CD4-positive, alpha-beta T cell treated with Interleukin-4 for 1 hour (primary cell): ENCODE results near the gene RRBP1.

ENCODE experiments used
- DNase-seq, 2 donors: peaks; one replicate each; pipeline ENCODE4 v3.0.0-alpha.2; 2020 to 2022

The RRBP1 gene

GRCh38 chr20:17679941-17680835, 1.9 kb downstream of the RRBP1 start:
- peak; percentile 25 to 29 for DNase-seq

- no peak for DNase-seq
Measured at GRCh38 chr20:17678886-17679285, 3.2 kb downstream of the RRBP1 start.

GRCh38 chr20:17678295-17678694, 3.7 kb downstream of the RRBP1 start:
- no peak for DNase-seq

DNA sequence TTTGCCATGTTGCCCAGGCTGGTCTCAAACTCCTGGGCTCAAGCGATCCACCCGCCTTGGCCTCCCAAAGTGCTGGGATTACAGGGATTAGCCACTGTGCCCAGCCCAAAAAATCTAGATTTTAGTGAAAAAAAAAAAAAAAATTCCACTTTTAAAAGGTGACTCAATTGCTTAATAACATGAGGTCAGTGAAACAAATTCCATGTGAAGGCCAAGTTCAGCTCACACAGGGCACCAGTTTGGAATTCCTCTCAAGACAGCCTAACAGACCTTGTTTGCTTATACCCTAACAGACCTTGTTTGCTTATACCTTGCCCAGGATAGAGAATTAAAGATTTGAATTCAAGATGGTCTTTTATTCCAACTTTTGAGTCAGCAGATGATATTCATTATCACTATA, 5.1 kb downstream of the RRBP1 start:
- DNase-seq, result no peak

GRCh38 chr20:17676378-17676759, 5.7 kb downstream of the RRBP1 start:
- no peak for DNase-seq

GRCh38 chr20:17675519-17676377, 6.3 kb downstream of the RRBP1 start:
- no peak for DNase-seq

DNA sequence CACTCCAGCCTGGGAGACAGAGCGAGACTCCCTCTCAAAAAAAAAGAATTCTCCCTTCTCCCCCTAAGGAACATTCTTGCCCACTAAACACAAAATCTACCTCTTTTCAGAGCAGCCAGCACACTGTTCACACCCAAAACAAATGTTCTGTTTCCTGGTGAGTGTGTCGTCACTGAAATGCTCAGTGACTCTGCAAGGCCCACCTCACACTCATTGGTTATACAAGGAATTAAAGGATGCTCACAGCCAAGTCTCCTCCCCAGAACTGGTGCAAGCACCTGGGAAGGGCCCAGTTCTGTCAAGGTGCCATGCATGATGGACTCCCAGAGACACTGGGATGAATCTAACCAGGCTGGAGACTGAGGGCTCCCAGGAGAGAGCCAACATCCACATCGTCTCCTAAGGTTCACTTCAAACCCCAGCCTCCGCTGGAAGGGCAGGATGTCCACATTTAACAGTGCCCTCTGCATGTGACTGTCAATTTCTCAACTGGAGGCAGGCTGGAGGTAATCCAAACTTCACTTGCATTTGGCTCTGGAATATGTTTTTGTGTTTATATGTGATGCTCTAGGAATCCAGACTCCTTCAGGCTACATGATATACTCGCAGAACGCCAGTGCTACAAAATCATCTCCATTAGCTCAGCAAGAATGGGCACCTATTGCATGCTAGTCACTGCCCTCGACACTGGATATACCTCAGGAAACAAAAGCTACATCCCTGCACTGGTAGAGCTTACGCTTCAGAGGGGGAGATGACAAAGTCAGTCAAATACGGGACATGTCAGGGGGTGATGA, 7.1 kb downstream of the RRBP1 start:
- no peak for DNase-seq

GRCh38 chr20:17673084-17673483, 9.0 kb downstream of the RRBP1 start:
- no peak for DNase-seq

DNA sequence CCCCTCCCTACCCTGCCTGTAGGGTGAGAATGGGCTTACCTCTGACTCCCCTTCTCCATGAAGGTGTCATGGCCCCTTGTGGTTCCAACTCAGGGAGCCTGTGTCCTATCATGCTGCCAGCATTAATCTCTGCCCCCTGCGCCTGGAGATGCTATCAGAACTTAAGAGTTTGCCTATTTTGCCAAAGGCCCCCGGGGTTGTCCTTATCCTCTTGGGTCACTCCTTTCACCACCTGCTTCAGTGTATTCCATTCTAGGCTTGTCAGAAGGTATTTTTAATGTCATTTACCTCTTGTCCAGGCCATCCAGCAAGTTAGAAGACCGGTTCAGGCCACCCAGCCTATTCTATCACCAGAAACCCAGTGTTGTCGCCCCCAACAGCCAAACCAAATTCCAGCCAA, 10.5 kb downstream of the RRBP1 start:
- DNase-seq, result no peak

DNA sequence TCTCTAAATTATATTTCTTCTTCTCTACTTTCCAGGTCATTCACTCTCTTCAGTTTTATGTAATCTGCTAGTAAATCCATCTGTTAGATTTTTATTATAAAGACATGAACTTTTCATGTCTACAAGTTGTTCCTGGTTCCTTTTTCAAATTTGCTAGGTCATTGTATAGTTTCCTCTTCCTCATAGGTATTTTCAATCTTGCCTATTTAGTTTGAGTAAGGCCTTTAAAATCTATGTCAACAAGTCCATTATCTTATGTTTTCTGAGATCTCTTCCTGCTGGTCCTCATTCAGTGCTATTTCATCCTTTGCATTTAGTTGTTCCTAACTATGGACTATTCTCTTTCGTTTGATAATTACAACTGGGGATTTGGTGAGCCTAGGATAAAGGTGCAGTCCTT, 11.0 kb downstream of the RRBP1 start:
- no peak for DNase-seq

GRCh38 chr20:17669306-17669931, 12.6 kb downstream of the RRBP1 start:
- DNase-seq, result no peak

GRCh38 chr20:17668432-17668831, 13.6 kb downstream of the RRBP1 start:
- DNase-seq, result no peak

GRCh38 chr20:17667445-17667844, 14.6 kb downstream of the RRBP1 start:
- DNase-seq, result no peak

GRCh38 chr20:17666481-17666880, 15.6 kb downstream of the RRBP1 start:
- DNase-seq, result no peak

- DNase-seq, result peak in 1 of 2 donors; percentile 29
Measured at GRCh38 chr20:17665756-17666155, 16.3 kb downstream of the RRBP1 start.

DNA sequence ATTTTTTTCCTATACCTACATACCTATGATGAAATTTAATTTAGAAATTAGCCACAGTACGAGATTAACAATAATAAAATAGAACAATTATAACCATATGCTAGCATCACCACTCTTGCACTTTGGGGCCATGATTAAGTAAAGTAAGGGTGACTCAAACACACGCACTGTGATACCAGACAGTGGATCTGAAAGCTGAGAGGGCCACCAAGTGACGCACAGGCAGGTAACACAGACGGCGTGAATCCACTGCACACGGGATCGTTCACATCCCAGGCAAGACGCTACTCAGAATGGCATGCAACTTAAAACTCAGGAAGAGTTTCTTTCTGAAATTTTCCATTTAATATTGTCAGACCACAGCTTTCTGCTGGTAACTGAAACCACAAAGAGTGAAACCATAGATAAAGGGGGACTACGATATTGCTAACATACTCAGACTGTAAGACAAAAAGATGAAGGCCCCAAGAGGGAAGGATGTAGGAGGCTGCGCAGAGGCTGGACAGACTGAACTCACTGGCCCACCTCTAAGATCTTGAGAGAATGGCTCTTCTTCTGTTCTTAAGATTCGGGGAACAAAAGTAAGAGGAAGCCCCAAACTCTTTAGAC, 17.9 kb downstream of the RRBP1 start:
- no peak for DNase-seq

DNA sequence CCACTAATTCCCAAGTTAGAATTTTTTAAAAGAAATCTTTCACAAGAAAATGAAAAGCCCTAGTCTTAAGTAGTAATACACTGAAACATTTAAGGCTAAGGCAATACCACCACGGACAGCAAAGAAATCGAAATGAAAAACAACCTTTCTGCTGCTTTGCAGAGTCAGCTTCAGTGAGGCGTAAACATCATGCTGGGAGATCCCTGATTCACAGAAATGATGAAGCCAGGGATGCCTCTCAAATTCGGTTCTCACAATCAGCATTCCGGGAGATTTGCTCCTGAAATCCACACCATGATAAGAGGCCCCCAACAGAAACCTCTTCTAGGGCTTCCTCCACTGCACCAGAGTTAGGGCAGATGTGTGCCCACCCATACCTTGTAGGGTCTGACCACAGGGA, 18.6 kb downstream of the RRBP1 start:
- no peak for DNase-seq

- no peak for DNase-seq
Measured at GRCh38 chr20:17663040-17663399, 19.0 kb downstream of the RRBP1 start.

- no peak for DNase-seq
Measured at GRCh38 chr20:17662333-17663039, 19.6 kb downstream of the RRBP1 start.

- DNase-seq, result no peak
Measured at GRCh38 chr20:17661121-17661744, 20.8 kb downstream of the RRBP1 start.

GRCh38 chr20:17660667-17661066, 21.4 kb downstream of the RRBP1 start:
- no peak for DNase-seq
